ENCODE data around the gene USP4. TPM values are rescaled to one million over a fixed set of nuclear protein-coding genes. Genes with fewer than 3 reads are reported as not detected.

USP4 gene
- total and polyA plus RNA-seq, 3 donors from 2014 or later: 48.0 to 95.1 (median 72.0) TPM

DNA sequence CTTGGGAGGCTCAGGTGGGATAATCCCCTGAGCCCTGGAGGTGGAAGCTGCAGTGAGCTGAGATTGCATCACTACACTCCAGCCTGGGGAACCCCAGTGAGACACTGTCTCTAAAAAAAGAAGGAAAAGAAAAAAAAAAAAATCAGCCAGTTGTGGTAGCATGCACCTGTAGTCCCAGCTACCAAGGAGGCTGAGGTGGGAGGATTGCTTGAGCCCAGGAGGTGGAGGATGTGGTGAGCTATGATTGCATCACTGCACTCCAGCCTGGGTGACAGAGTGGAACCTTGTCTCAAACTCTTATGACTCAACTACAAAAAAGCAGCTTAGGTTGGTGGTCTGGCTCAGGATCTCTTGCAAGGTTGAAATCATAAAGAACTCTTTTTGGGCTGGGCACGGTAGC lies 37.6 kb upstream of the USP4 start:
- H3K27ac ChIP-seq: no peak overlapping the region
- no peak overlapping the region for H3K4me3 ChIP-seq
- H3K27me3 ChIP-seq: no peaks in the 10 kb centered on the region
- H3K9me3 ChIP-seq: no peaks in the 10 kb centered on the region
- peaks cover 6% of the 10 kb centered on the region for H3K4me1 ChIP-seq
- 83 to 88% methylated on average over 1 of the region's 1 CpG for WGBS, 2 donors
- no peak for DNase-seq
- H3K36me3 ChIP-seq (ENCODE audit: low read depth, missing control alignments): no peaks in the 10 kb centered on the region
- intact Hi-C loops (cut with DNase I; ENCODE audit: low total_unique reads): no loop called here
- TF ChIP-seq, protein P1, sequence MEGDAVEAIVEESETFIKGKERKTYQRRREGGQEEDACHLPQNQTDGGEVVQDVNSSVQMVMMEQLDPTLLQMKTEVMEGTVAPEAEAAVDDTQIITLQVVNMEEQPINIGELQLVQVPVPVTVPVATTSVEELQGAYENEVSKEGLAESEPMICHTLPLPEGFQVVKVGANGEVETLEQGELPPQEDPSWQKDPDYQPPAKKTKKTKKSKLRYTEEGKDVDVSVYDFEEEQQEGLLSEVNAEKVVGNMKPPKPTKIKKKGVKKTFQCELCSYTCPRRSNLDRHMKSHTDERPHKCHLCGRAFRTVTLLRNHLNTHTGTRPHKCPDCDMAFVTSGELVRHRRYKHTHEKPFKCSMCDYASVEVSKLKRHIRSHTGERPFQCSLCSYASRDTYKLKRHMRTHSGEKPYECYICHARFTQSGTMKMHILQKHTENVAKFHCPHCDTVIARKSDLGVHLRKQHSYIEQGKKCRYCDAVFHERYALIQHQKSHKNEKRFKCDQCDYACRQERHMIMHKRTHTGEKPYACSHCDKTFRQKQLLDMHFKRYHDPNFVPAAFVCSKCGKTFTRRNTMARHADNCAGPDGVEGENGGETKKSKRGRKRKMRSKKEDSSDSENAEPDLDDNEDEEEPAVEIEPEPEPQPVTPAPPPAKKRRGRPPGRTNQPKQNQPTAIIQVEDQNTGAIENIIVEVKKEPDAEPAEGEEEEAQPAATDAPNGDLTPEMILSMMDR (IDR thresholded peaks at IDR 0.05): no peak
- TF ChIP-seq POLR2A (IDR thresholded peaks at IDR 0.05): no peak

DNA sequence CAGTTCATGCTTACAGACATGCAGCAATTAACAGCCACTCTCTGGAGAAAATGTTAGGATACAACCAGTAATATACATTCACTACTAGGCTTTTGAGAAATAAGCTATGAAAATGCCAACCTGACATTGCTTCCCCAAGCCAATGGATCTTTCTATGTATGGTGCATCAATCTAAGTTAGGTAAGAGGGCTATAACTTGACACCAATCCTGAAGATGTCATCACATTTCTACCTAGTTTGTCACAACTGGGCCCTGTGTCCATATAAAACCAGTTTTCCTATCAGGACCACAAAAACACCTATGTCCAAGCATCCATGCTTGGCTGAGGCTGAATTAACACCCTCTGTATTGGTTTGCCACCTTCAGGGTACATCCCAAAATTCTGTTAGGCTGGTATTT lies 32.1 kb upstream of the USP4 start:
- H3K9me3 ChIP-seq: no peaks in the 10 kb centered on the region
- H3K36me3 ChIP-seq (ENCODE audit: low read depth, missing control alignments): no peaks in the 10 kb centered on the region
- no peaks in the 10 kb centered on the region for H3K4me1 ChIP-seq
- no peaks in the 10 kb centered on the region for H3K27me3 ChIP-seq
- H3K27ac ChIP-seq: no peak overlapping the region
- H3K4me3 ChIP-seq: no peak overlapping the region
- TF ChIP-seq, protein P1 (IDR thresholded peaks at IDR 0.05): no peak
- no peak for TF ChIP-seq POLR2A (IDR thresholded peaks at IDR 0.05)
- intact Hi-C loops (cut with DNase I; ENCODE audit: low total_unique reads): no loop called here
- DNase-seq: no peak

DNA sequence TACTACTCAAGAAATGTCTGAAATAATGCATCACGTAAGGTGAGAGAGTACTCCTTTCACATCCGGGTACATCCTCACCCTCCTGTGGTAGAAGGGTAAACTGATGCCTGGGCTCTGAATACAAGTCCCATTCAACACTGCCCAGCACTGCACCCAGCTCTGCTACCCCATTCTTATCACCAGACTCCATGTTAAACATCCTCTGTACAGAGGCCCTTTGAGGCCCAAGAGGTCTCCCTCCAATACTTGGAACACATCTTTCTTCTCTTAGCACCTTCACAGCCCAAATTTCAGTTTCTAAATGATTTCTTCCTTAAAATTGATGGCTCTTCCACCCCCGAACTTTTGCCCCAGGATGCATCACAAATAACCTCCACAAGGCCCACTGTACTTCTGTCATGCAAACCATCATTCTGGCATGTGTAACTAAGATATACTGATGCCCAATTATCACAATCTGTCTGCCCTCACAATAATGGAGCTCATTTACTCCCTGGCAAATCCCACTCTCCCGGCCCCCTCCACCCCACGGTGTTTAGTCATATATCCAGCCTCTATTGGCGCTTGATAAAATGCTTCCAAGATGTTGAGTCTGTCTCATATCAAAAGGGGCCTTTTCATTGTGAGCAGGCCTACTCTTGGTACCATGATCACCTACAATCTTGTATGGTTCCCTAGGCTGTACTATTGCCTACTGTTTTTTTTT lies 30.9 kb upstream of the USP4 start:
- H3K27ac ChIP-seq: no peak overlapping the region
- no peak overlapping the region for H3K4me3 ChIP-seq
- WGBS, 2 donors: 89 to 91% methylated on average over 6 of the region's 6 CpGs
- no peak for TF ChIP-seq POLR2A (IDR thresholded peaks at IDR 0.05)
- TF ChIP-seq, protein P1 (IDR thresholded peaks at IDR 0.05): no peak
- no peaks in the 10 kb centered on the region for H3K4me1 ChIP-seq
- H3K27me3 ChIP-seq: no peaks in the 10 kb centered on the region
- no peaks in the 10 kb centered on the region for H3K9me3 ChIP-seq
- no peak for DNase-seq
- intact Hi-C loops (cut with DNase I; ENCODE audit: low total_unique reads): no loop called here
- no peaks in the 10 kb centered on the region for H3K36me3 ChIP-seq (ENCODE audit: low read depth, missing control alignments)

DNA sequence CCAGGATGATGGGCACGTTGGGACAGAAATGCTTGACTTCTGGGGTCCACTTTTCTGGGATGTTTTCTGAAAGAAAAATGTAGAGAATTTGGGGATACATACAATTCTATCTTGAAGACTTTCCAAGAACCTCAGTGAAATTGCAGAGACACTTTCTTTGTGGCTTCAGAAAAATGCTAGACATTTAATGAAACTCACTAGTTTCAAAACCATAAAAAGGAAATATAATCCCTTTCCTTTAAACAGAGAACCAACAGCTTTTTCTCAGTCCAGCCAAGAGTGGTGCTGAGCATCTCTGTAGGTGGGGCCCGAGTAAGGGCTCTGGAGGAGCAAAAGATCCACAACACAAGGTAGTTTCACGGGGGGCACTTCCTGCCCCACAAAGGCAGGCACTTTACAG lies 22.7 kb upstream of the USP4 start:
- no peak overlapping the region for H3K27ac ChIP-seq
- no peak for DNase-seq
- peaks cover 10% of the 10 kb centered on the region for H3K4me1 ChIP-seq
- H3K9me3 ChIP-seq: no peaks in the 10 kb centered on the region
- TF ChIP-seq, protein P1 (IDR thresholded peaks at IDR 0.05): no peak
- no peak for TF ChIP-seq POLR2A (IDR thresholded peaks at IDR 0.05)
- H3K4me3 ChIP-seq: no peak overlapping the region
- WGBS, 2 donors: 74 to 90% methylated on average over 3 of the region's 3 CpGs
- intact Hi-C loops (cut with DNase I; ENCODE audit: low total_unique reads): no loop called here
- H3K27me3 ChIP-seq: no peaks in the 10 kb centered on the region
- H3K36me3 ChIP-seq (ENCODE audit: low read depth, missing control alignments): no peaks in the 10 kb centered on the region

DNA sequence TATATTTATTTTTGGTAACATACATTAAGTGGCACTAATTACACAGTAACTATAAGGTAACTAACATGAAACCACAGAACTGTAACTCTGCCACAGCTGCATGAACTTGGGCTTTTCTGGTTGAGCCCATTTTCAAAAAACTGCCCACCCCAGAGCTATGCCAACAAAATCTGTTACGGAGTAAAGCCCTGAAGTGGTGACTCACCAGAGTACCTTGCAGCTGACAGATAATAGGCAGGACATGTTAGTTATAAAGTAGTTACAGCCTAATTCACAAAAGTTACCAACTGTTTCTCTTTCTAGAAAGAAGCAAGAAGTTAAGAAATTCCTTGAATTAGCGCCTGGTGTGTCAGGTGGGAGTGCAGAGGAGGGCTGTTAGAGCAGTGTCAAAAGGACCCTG lies 19.8 kb upstream of the USP4 start:
- Histone ChIP-seq H3K4me1 (peaks cover 10% of the 10 kb centered on the region), H3K4me3 (no peak overlapping the region), H3K9me3 (no peaks in the 10 kb centered on the region), H3K27ac (no peak overlapping the region), H3K36me3 (ENCODE audit: low read depth, missing control alignments) (no peaks in the 10 kb centered on the region), H3K27me3 (no peaks in the 10 kb centered on the region)
- intact Hi-C loops (cut with DNase I; ENCODE audit: low total_unique reads): no loop called here
- 72 to 83% methylated on average over 2 of the region's 2 CpGs for WGBS, 2 donors
- no peak for DNase-seq
- TF ChIP-seq POLR2A (IDR thresholded peaks at IDR 0.05): no peak
- TF ChIP-seq, protein P1 (IDR thresholded peaks at IDR 0.05): no peak
